Measurements from ENCODE around the gene CENPQ. TPM values are rescaled to one million over a fixed set of nuclear protein-coding genes. Genes with fewer than 3 reads are reported as not detected.

CENPQ gene
- total RNA-seq, 4 donors from 2014 or later: 2.5 to 4.3 (median 2.8) TPM

- WGBS, 2 donors: 37 to 45% methylated on average over 1 of the region's 1 CpG
- TF ChIP-seq CTCF (IDR thresholded peaks at IDR 0.05) (no peak), POLR2A (IDR thresholded peaks at IDR 0.05) (no peak)
- no peak for DNase-seq (ENCODE audit: low spot score in 2 of 2)
Observed at GRCh38 chr6:49527320-49527719, 64.2 kb downstream of the CENPQ start.

DNA sequence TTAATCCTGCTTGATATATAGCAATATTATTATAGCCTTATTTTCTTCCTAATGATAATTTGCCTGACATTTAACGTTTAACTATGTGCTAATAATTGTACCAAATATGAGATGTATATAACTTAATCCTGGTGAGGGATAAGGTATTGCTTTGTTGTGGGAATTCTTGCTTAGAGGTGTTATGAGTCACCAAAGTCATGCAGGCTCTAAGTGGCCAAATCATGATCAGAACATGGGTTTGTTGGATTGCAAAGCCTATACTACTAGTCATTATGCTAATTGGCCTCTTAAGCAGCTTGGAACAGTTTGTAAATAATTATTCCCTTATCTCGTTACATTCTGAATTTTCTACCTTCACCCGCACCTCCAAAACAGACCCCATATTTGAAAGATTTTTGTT lies 65.4 kb downstream of the CENPQ start:
- TF ChIP-seq CTCF (IDR thresholded peaks at IDR 0.05): no peak
- no peak for TF ChIP-seq POLR2A (IDR thresholded peaks at IDR 0.05)
- intact Hi-C loops (cut with DNase I; ENCODE audit: low total_unique reads): no loop called here
- H3K4me3 ChIP-seq (ENCODE audit: low read depth, poor library complexity, severe bottlenecking): no peak overlapping the region
- no peak for DNase-seq (ENCODE audit: low spot score in 2 of 2)
- WGBS, 2 donors: 35 to 42% methylated on average over 3 of the region's 3 CpGs

More at GRCh38 chr6:49527320-49527719, 64.2 kb downstream of the CENPQ start:
- H3K4me3 ChIP-seq (ENCODE audit: low read depth, poor library complexity, severe bottlenecking): no peak overlapping the region
- intact Hi-C loops (cut with DNase I; ENCODE audit: low total_unique reads): no loop called here

GRCh38 chr6:49530141-49530776 lies 67.1 kb downstream of the CENPQ start:
- no peak for DNase-seq (ENCODE audit: low spot score in 2 of 2)
- no peak overlapping the region for H3K4me3 ChIP-seq (ENCODE audit: low read depth, poor library complexity, severe bottlenecking)
- WGBS, 2 donors: 64 to 74% methylated on average over 2 of the region's 2 CpGs
- intact Hi-C loops (cut with DNase I; ENCODE audit: low total_unique reads): no loop called here
- TF ChIP-seq CTCF (IDR thresholded peaks at IDR 0.05): no peak
- no peak for TF ChIP-seq POLR2A (IDR thresholded peaks at IDR 0.05)

DNA sequence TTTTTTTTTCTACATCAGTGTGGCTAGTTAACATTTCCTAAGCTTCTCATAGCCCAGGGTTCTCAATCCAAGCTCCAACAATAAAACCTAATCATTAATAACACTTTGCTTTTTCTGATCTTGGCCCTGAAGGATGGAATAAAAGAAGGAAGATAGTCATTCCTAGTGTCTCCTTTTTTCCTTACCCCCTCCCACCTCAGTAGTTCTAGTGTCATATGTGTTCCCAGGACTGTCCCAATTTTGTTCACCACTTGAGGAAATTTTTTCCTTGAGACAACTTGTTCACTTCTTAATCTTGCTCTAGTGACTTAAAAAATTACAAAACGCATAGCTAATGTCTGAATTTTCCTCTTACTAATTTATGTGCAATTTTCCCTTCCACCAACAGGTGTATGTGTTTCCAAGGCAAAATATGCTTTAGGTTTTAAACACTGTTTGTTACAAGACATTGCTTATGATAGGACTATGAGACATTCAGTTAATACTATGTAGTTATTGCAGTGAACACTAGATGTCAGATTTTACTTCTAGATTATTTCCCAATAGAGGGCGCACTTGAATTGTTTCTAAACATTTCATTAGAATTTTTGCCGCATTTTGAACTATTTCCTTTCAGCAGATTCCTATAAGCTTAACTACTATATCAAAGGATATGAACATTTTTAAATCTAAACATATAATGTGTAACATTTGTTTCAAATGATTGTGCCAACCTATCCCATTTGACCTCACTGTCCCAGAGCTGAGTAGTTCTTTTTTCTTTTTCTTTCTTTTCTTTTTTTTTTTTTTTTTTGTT lies 68.8 kb downstream of the CENPQ start:
- DNase-seq (ENCODE audit: low spot score in 2 of 2): no peak
- H3K4me3 ChIP-seq (ENCODE audit: low read depth, poor library complexity, severe bottlenecking): no peak overlapping the region
- 5% methylated on average over 3 of the region's 3 CpGs for WGBS, 2 donors
- intact Hi-C loops (cut with DNase I; ENCODE audit: low total_unique reads): no loop called here
- TF ChIP-seq POLR2A (IDR thresholded peaks at IDR 0.05) (no peak), CTCF (IDR thresholded peaks at IDR 0.05) (peak in 1 of 3 donors; percentile 17)

GRCh38 chr6:49535795-49536194 lies 72.6 kb downstream of the CENPQ start:
- WGBS, 2 donors: 74 to 75% methylated on average over 5 of the region's 5 CpGs
- no peak overlapping the region for H3K4me3 ChIP-seq (ENCODE audit: low read depth, poor library complexity, severe bottlenecking)
- intact Hi-C loops (cut with DNase I; ENCODE audit: low total_unique reads): loop anchor here (5.0 kb wide), 1 partner anchor 77 kb away; no protein-coding TSS in a partner anchor
- no peak for DNase-seq (ENCODE audit: low spot score in 2 of 2)
- no peak for TF ChIP-seq CTCF (IDR thresholded peaks at IDR 0.05)
- TF ChIP-seq POLR2A (IDR thresholded peaks at IDR 0.05): no peak

Data from lower leg skin (tissue), 4 donors.